Measurements from ENCODE around the gene KRT37.

Gene KRT37

GRCh38 chr17:41424111-41424635 lies at the start of gene KRT37:
TSS of gene KRT37 (minus strand) at chr17:41424585. CDS start at chr17:41424523, 62 bp downstream.
- Histone ChIP-seq H3K9ac (ENCODE audit: low read depth, low read length) (no peak within 1 kb of the TSS), H3K36me3 (ENCODE audit: insufficient read depth, low read depth, low read length) (no peaks in the 10 kb centered on the region), H3K9me3 (ENCODE audit: insufficient read depth, low read depth, low read length) (no peaks in the 10 kb centered on the region), H3K4me3 (ENCODE audit: low read length) (no peak within 1 kb of the TSS), H3K27ac (ENCODE audit: low read length) (no peak within 1 kb of the TSS), H3K27me3 (ENCODE audit: insufficient read depth, low read length) (no peaks in the 10 kb centered on the region), H3K4me1 (ENCODE audit: insufficient read depth, low read length) (no peaks in the 10 kb centered on the region)

GRCh38 chr17:41468346-41468745 lies 44.0 kb upstream of the KRT37 start:
- Histone ChIP-seq H3K27me3 (ENCODE audit: insufficient read depth, low read length) (no peaks in the 10 kb centered on the region), H3K27ac (ENCODE audit: low read length) (no peak overlapping the region), H3K9me3 (ENCODE audit: insufficient read depth, low read depth, low read length) (no peaks in the 10 kb centered on the region; the same call in 1 of the 2 replicates), H3K4me1 (ENCODE audit: insufficient read depth, low read length) (no peaks in the 10 kb centered on the region), H3K9ac (ENCODE audit: low read depth, low read length) (no peak overlapping the region), H3K36me3 (ENCODE audit: insufficient read depth, low read depth, low read length) (no peaks in the 10 kb centered on the region), H3K4me3 (ENCODE audit: low read length) (no peak overlapping the region)

- H3K9ac ChIP-seq (ENCODE audit: low read depth, low read length), result no peak overlapping the region
- H3K36me3 ChIP-seq (ENCODE audit: insufficient read depth, low read depth, low read length), result no peaks in the 10 kb centered on the region
- no peaks in the 10 kb centered on the region for H3K27me3 ChIP-seq (ENCODE audit: insufficient read depth, low read length)
- no peak overlapping the region for H3K27ac ChIP-seq (ENCODE audit: low read length)
- no peaks in the 10 kb centered on the region for H3K4me1 ChIP-seq (ENCODE audit: insufficient read depth, low read length)
- no peaks in the 10 kb centered on the region; the same call in 1 of the 2 replicates for H3K9me3 ChIP-seq (ENCODE audit: insufficient read depth, low read depth, low read length)
- H3K4me3 ChIP-seq (ENCODE audit: low read length), result no peak overlapping the region
These were observed 43.2 kb upstream of the KRT37 start for GRCh38 chr17:41467561-41467960.

- Histone ChIP-seq H3K27ac (ENCODE audit: low read length) (no peak within 1 kb of the TSS), H3K4me3 (ENCODE audit: low read length) (no peak within 1 kb of the TSS), H3K9ac (ENCODE audit: low read depth, low read length) (no peak within 1 kb of the TSS), H3K4me1 (ENCODE audit: insufficient read depth, low read length) (no peaks in the 10 kb centered on the region), H3K36me3 (ENCODE audit: insufficient read depth, low read depth, low read length) (no peaks in the 10 kb centered on the region), H3K27me3 (ENCODE audit: insufficient read depth, low read length) (no peaks in the 10 kb centered on the region), H3K9me3 (ENCODE audit: insufficient read depth, low read depth, low read length) (no peaks in the 10 kb centered on the region; the same call in 1 of the 2 replicates)
These were observed 42.6 kb upstream of the KRT37 start, which contains the start of gene KRT32 for GRCh38 chr17:41466988-41467387. TSS of gene KRT32 (minus strand) at chr17:41467386. CDS start at chr17:41467325, 61 bp downstream.

GRCh38 chr17:41464682-41465081 lies 40.3 kb upstream of the KRT37 start:
- Histone ChIP-seq H3K4me1 (ENCODE audit: insufficient read depth, low read length) (no peaks in the 10 kb centered on the region), H3K9me3 (ENCODE audit: insufficient read depth, low read depth, low read length) (no peaks in the 10 kb centered on the region), H3K27me3 (ENCODE audit: insufficient read depth, low read length) (no peaks in the 10 kb centered on the region), H3K9ac (ENCODE audit: low read depth, low read length) (no peak overlapping the region), H3K4me3 (ENCODE audit: low read length) (no peak overlapping the region), H3K36me3 (ENCODE audit: insufficient read depth, low read depth, low read length) (no peaks in the 10 kb centered on the region), H3K27ac (ENCODE audit: low read length) (no peak overlapping the region)

GRCh38 chr17:41464173-41464572 lies 39.8 kb upstream of the KRT37 start:
- Histone ChIP-seq H3K9me3 (ENCODE audit: insufficient read depth, low read depth, low read length) (no peaks in the 10 kb centered on the region), H3K4me1 (ENCODE audit: insufficient read depth, low read length) (no peaks in the 10 kb centered on the region), H3K4me3 (ENCODE audit: low read length) (no peak overlapping the region), H3K9ac (ENCODE audit: low read depth, low read length) (no peak overlapping the region), H3K27ac (ENCODE audit: low read length) (no peak overlapping the region), H3K27me3 (ENCODE audit: insufficient read depth, low read length) (no peaks in the 10 kb centered on the region), H3K36me3 (ENCODE audit: insufficient read depth, low read depth, low read length) (no peaks in the 10 kb centered on the region)

GRCh38 chr17:41463746-41464145 lies 39.4 kb upstream of the KRT37 start:
- no peaks in the 10 kb centered on the region for H3K4me1 ChIP-seq (ENCODE audit: insufficient read depth, low read length)
- no peak overlapping the region for H3K27ac ChIP-seq (ENCODE audit: low read length)
- H3K9me3 ChIP-seq (ENCODE audit: insufficient read depth, low read depth, low read length), result no peaks in the 10 kb centered on the region
- no peak overlapping the region for H3K9ac ChIP-seq (ENCODE audit: low read depth, low read length)
- H3K27me3 ChIP-seq (ENCODE audit: insufficient read depth, low read length), result no peaks in the 10 kb centered on the region
- no peak overlapping the region for H3K4me3 ChIP-seq (ENCODE audit: low read length)
- no peaks in the 10 kb centered on the region for H3K36me3 ChIP-seq (ENCODE audit: insufficient read depth, low read depth, low read length)

GRCh38 chr17:41462705-41463104 lies 38.3 kb upstream of the KRT37 start:
- H3K27ac ChIP-seq (ENCODE audit: low read length), result no peak overlapping the region

GRCh38 chr17:41457676-41458075 lies 33.3 kb upstream of the KRT37 start:
- no peak overlapping the region for H3K27ac ChIP-seq (ENCODE audit: low read length)
- H3K4me3 ChIP-seq (ENCODE audit: low read length), result no peak overlapping the region
- H3K36me3 ChIP-seq (ENCODE audit: insufficient read depth, low read depth, low read length), result no peaks in the 10 kb centered on the region
- H3K9ac ChIP-seq (ENCODE audit: low read depth, low read length), result no peak overlapping the region
- no peaks in the 10 kb centered on the region for H3K9me3 ChIP-seq (ENCODE audit: insufficient read depth, low read depth, low read length)
- H3K4me1 ChIP-seq (ENCODE audit: insufficient read depth, low read length), result no peaks in the 10 kb centered on the region
- H3K27me3 ChIP-seq (ENCODE audit: insufficient read depth, low read length), result no peaks in the 10 kb centered on the region

More at GRCh38 chr17:41462705-41463104, 38.3 kb upstream of the KRT37 start:
- Histone ChIP-seq H3K27me3 (ENCODE audit: insufficient read depth, low read length) (no peaks in the 10 kb centered on the region), H3K9ac (ENCODE audit: low read depth, low read length) (no peak overlapping the region), H3K9me3 (ENCODE audit: insufficient read depth, low read depth, low read length) (no peaks in the 10 kb centered on the region), H3K4me3 (ENCODE audit: low read length) (no peak overlapping the region), H3K36me3 (ENCODE audit: insufficient read depth, low read depth, low read length) (no peaks in the 10 kb centered on the region), H3K4me1 (ENCODE audit: insufficient read depth, low read length) (no peaks in the 10 kb centered on the region)

- Histone ChIP-seq H3K4me1 (ENCODE audit: insufficient read depth, low read length) (no peaks in the 10 kb centered on the region), H3K4me3 (ENCODE audit: low read length) (no peak overlapping the region), H3K27ac (ENCODE audit: low read length) (no peak overlapping the region), H3K36me3 (ENCODE audit: insufficient read depth, low read depth, low read length) (no peaks in the 10 kb centered on the region), H3K9ac (ENCODE audit: low read depth, low read length) (no peak overlapping the region), H3K27me3 (ENCODE audit: insufficient read depth, low read length) (no peaks in the 10 kb centered on the region), H3K9me3 (ENCODE audit: insufficient read depth, low read depth, low read length) (no peaks in the 10 kb centered on the region; the same call in 1 of the 2 replicates)
These were observed 31.8 kb upstream of the KRT37 start for GRCh38 chr17:41456204-41456603.

GRCh38 chr17:41455236-41455635 lies 30.9 kb upstream of the KRT37 start:
- Histone ChIP-seq H3K27me3 (ENCODE audit: insufficient read depth, low read length) (no peaks in the 10 kb centered on the region), H3K9me3 (ENCODE audit: insufficient read depth, low read depth, low read length) (no peaks in the 10 kb centered on the region; the same call in 1 of the 2 replicates), H3K9ac (ENCODE audit: low read depth, low read length) (no peak overlapping the region), H3K4me1 (ENCODE audit: insufficient read depth, low read length) (no peaks in the 10 kb centered on the region), H3K27ac (ENCODE audit: low read length) (no peak overlapping the region), H3K36me3 (ENCODE audit: insufficient read depth, low read depth, low read length) (no peaks in the 10 kb centered on the region), H3K4me3 (ENCODE audit: low read length) (no peak overlapping the region)

- Histone ChIP-seq H3K27ac (ENCODE audit: low read length) (no peak overlapping the region), H3K27me3 (ENCODE audit: insufficient read depth, low read length) (no peaks in the 10 kb centered on the region), H3K9ac (ENCODE audit: low read depth, low read length) (no peak overlapping the region), H3K4me3 (ENCODE audit: low read length) (no peak overlapping the region), H3K36me3 (ENCODE audit: insufficient read depth, low read depth, low read length) (no peaks in the 10 kb centered on the region), H3K4me1 (ENCODE audit: insufficient read depth, low read length) (no peaks in the 10 kb centered on the region), H3K9me3 (ENCODE audit: insufficient read depth, low read depth, low read length) (no peaks in the 10 kb centered on the region; the same call in 1 of the 2 replicates)
These were observed 28.7 kb upstream of the KRT37 start for GRCh38 chr17:41453066-41453465.

All from iPS-20b (cell line).